Activated CD8-positive, alpha-beta memory T cell treated with anti-CD3 and anti-CD28 coated beads, Interleukin-2, amount 50 U/mL, for 48 hours (primary cell): ENCODE results near the gene SLC2A5.
A peak's percentile ranks its signal among the peaks of the same experiment; 100 is the strongest.
"Not testable (repeated sequence)": the region's sequence is repeated elsewhere in the genome, so short reads cannot be mapped to it uniquely, and the experiment has no call there.

Experiments
- DNase-seq: peaks from one replicate; pipeline ENCODE4 v3.0.0-alpha.2; 2020

SLC2A5 gene, protein sequence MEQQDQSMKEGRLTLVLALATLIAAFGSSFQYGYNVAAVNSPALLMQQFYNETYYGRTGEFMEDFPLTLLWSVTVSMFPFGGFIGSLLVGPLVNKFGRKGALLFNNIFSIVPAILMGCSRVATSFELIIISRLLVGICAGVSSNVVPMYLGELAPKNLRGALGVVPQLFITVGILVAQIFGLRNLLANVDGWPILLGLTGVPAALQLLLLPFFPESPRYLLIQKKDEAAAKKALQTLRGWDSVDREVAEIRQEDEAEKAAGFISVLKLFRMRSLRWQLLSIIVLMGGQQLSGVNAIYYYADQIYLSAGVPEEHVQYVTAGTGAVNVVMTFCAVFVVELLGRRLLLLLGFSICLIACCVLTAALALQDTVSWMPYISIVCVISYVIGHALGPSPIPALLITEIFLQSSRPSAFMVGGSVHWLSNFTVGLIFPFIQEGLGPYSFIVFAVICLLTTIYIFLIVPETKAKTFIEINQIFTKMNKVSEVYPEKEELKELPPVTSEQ

DNA sequence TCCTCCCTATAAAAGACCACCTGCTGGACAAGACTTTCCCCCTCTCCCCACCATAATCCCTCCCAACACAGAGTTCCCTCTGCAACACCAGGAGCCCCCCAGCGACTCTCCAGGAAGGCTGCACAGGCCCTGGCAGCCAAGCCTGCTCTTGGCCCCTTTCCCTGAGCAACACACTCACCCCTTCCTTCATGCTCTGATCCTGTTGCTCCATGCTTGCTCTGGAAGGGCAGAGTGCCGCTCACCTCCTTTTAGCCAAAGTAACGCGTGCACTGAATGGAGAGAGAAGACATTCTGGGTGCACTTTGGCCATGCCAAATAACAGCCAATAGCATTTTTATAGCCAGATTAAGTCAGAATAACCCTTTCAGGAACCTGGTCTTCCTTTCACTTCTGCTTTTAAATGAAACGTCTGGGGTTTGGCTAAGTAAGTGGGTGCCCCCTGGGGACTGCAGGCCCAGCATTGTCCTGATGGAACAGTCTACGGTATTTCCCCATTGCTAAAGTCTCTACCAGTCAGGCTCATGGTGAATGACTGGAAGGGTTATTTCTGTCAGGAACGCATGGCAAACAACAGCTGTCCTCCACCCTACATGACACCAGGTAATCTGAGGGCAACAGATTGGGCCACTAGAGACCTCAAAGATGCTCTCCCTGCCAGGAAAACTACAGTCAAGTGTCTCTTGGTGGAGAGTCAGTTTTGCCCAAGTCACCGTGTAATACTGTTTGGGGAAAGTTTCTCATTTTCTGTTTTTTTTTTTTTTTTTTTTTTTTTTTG is at the start of gene SLC2A5:
TSS of gene SLC2A5 (minus strand) at position 310 of the 775 bp plus-strand sequence. CDS start at position 211, 99 bp downstream.
- DNase-seq: no peak

DNA sequence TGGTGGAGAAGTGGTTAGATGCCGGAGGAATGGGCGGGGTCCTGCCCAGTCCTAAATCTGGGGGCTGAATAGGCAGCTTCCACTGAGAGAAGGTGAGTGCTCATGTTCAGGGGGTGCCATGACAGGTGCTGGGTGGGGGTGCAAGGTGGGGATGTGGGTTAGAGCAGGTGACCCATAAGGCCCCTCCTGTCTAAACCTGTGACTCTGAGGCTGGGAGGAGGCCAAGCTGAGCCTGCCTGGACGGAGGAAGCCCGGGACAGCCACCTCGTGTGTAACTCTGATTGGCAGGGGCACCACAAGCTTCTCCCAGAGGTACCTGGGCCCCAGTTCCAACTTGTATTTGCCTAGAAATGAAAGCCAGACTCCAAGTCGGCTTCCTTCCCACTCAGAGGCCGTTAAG is 48.8 kb upstream of the SLC2A5 start:
- no peak for DNase-seq

DNA sequence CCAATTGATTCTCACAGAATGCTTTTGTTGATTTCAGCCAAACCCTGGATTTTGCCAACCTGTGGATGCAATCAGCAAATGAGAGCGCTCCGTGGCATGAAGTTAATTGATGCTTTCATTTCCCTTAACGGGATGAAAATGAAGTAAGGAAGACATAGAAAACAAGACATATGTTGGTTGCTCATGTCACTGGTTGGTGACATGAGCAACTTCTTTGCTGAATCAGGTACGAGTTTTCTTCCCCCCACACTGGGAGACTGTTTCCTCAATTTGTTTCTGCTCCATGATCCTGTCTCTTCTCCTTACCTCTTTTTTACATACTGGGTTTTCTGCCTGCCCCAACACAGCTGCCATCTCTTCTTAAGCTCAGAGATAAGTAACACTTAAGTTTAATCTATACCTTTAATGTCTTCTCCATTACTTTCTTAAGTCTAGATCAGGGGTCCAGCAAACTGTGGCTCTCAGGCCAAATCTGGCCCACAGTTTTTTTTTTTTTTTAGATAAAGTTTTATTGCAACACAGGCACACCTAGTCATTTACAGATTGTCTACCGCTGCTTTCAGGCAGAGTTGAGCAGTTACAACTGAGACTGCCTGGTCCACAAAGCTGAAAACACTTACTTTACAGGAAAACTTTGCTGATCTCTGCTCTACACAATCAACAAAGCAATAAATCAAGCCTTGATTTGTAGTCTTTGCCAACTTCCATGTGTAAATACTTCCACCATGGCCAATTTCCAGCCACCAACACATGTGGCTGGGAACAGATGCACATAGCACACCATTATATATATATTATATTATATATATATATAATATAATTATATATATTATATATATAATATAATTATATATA is 46.1 kb upstream of the SLC2A5 start:
- no peak for DNase-seq

DNA sequence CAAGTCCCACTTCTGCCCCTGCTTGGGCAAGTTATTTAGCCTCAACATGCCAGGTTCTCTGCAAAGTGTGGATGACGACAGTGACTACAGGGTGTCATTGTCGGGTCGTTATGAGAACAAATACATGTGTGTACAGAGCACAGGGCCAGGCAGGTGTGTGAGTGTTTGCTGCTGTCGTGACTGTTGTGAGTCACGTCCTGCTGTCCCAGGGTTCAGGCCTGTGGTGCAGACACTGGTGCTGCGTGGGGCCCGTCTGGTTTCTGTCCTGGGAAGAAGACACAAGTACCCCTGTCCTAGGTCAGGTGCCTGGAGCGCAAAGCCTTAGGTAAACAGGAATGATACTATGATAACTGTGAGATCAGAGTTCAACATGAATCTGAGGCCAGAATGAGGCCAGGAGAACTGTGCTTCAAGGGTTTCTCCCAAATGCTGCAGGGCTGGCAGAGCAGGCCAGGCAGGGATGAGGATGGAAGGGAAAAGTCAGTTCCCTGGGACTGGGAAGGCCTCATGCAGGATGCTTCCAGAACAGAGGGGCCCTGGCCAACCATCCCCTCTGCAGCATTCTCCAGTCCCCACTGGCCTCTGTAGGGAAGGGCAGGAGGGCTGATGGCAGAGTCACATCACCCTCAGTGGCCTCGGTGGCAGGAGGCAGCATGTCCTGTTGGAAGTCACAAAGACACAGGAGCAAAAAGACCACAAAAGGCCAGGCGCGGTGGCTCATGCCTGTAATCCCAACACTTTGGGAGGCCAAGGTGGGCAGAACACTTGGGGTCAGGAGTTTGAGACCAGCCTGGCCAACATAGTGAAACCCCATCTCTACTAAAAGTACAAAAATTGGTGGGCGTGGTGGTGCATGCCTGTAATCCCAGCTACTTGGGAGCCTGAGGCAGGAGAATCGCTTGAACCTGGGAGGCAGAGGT is 43.8 kb upstream of the SLC2A5 start:
- DNase-seq: no peak

DNA sequence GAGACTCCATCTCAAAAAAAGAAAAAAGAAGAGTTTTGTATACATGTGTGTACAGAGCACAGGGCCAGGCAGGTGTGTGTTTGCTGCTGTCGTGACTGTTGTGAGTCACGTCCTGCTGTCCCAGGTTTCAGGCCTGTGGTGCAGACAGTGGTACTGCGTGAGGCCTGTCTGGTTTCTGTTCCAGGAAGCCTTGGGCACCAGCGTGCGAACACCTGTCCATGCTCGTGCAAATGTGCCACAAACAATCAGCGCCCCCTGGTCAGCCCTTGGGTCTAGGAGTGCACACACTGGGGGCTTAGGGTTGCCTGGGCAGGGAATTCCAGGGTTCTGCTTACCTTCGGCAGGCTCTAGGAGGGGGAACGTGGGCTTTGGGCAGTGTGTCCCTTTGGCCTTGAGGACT is 42.5 kb upstream of the SLC2A5 start:
- DNase-seq: no peak

DNA sequence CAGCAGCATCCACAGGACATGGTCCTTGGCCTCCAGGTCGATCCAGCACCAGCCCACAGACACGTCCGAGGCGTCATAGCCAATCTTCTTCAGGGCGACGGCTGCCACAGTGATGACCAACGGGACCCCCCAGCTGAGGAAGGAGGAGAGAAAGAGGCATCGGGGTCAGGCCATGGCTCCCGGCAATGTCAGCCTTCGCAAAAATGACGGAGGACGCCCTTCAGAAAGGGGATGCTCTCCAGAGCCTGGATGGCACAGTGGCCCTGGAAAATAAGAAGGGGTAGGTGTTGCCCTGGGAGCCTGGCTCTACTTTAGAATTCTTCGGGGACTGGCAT is 41.9 kb upstream of the SLC2A5 start:
- no peak for DNase-seq

DNA sequence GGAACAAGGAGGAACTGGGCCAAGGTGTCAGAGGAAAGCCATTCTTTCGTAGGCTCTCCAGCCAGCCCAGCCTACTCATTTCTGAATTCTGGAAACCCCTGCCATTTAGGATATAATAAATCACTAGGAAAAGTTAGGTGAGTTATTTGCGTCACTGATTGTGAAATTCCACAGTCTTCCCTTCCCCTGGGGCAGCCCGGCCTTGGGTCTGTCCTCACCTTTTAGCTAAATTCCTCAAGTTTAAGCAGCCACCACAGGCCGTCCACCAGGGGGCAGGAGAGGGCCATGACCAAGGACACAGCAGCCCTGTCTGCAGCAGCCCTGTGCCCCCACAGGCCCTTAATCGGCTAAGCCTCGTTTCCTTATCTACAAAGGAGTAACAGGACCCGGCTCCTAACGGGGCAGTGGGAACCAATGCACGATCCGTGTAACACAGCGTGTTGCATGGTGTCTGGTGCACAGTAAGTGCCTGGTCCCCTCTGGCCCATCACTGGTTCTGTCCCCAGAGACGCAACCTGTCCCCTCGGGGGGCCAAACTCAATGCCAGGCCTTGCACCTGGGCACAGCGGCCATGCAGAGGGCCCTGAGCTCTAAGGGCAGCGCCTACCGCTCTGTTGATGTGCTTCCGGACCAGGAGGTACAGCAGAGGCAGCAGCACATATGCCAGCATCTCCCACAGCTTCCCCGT is 41.4 kb upstream of the SLC2A5 start:
- peak; percentile 98 for DNase-seq

DNA sequence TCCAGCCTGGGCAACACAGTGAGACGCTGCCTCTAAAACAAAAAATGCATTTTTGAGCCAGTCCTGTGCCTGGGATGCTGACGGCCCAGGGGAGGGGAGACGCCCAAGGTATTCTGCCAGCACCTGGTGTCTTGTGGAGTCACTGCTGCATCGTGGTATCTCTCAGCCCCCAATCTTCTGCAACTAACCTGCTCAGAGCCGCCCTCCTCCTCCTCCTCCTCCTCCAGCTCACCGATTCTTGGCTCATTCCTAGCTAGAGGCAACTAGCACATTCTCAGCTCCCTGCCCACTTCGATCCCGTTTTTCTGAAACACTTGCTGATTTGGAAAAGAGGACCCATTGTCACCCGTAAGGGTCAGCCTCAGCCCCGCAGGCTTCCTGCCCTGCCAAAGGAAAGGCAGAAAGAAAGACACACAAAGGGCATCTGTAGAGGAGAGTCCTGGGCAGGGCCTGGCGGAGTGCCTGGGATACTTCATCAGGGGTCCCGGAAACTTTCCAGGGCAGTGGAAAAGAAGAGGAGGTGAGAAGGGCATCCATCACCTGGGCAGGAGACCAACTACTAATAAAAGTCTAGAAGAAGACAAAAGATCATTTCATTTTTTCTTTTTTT is 38.7 kb upstream of the SLC2A5 start:
- DNase-seq: no peak

DNA sequence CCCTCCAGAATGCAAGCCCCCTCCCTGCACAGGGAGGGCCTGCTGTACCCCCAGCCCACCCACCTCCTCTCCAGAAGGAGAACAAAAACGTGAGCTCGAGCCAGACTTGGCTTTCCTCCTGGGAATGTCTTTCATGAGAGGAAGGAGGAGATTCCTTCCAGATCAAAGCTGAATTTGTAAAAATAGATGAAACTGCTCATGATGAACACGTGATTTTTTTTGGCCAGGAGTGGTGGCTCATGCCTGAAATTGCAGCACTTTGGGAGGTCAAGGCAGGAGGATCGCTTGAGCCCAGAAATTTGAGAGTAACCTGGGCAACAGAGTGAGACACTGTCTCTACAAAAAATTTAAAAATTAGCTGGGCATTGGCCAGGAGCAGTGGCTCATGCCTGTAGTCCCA is 37.7 kb upstream of the SLC2A5 start:
- no peak for DNase-seq

DNA sequence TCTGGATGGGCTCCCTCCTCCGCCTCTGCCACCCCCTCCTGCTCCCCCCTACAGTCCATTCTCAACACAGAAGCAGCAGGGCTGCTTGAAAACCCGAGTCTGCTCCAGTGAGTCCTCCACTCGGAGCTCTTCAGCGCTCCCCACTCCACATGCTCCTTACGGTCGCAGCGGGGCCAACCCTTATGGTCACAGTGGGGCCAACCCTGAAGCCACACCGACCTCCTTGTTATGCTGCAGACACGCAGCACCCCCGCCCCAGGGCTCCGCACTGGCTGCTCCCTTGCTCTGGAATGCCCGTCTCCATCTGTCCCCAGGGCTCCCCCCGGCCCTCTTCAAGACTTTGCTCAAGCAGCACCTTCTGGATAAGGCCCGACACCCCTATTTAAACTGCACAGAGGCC is 36.9 kb upstream of the SLC2A5 start:
- DNase-seq: no peak

DNA sequence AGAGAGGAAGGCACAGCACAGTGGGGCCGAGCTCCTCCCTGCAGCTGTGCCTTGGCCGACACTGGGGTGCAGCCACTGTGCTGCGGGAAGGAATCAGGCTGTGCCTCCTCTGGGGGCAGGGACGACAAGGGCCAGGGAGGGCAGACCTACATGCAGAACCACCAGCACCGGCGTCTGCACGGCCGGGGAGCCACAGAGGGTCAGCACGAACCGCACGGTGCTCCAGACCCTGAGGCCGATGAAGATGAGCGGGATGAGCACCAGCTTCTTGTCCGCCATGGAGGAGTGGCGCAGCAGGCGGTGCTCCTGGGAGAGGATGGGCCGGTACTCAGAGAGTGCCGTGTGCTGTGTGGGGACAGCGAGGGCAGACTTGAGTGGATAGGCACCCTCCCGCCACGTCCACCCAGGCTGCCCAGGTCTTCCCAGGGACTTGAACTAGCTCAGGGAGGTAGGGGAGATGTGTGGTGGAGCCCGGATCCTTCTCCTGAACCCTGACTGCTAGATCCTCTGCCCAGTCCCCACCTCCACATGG is 36.0 kb upstream of the SLC2A5 start:
- DNase-seq: no peak

DNA sequence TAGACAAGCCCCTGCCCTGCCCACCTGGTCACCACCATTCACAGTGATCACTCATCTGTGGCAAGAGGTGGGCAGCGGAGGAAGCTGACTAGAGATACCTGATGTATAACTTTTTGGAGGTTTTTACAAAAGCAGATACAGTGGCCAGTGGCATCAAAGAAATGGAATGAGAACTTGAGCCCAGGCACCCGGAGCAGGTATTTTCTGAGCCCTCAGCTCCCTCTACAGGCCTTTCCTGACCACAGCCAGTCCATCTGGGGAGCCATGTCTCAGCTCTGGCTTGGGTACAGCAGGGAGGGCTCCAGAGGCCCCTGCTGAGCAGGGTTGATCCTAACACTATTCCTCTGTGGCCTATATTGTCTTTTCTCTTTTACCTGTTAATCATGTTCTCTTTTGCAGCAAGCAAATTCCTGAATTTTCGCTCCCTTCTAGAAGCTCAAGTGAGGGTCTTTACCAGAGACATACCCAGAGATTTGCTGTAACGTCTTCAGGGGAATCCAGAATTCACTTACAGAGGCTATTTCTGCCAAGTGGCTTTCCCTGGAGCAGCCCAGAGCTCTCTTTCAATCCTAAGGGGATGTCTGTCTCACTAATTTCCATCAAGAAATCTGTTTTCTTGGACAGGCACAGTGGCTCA is 32.2 kb upstream of the SLC2A5 start:
- no peak for DNase-seq

DNA sequence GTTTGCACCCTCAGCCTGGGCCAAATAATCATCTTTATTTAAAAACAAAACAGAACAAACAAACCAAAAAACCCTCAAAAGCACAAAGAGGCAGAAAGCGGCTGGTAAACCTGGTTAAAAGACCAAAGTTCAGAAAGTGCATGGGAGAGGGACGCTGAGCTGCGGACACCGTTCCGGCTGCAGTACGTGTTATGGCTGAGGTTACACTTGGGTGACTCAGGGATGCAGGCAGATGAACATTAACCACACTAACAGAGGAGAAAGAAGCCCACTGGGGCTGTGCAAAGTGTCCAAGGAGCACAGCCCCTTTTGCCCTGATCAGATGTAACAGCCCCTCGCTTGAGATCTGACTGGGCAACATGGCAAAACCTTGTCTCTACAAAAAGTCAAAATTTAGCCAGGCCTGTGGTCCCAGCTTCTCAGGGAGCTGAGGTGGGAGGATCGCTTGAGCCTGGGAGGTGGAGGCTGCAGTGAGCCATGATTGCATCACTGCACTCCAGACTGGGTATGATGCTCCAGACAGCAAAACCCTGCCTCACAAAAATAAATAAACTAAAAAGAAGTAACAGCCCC is 31.1 kb upstream of the SLC2A5 start:
- DNase-seq: no peak

DNA sequence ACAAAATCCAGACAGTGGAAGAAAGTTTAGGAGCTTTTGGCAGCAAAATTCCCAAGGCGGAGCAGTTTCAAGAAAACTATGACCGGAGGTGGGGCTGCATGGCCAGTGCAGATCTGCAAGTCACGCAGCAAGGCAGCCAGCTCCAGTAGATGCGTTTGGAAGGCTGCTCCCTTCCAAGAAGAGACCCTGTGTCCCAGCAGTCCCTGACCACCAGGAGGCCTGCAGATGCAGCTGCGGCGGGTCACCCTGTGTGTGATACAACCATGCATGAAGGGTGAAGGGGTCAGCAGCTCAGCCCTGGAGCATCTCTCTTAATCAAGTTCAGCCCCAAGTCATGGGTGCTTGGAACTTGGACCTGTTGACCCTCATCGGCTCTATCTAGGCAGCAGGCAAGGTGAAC is 30.1 kb upstream of the SLC2A5 start:
- no peak for DNase-seq

DNA sequence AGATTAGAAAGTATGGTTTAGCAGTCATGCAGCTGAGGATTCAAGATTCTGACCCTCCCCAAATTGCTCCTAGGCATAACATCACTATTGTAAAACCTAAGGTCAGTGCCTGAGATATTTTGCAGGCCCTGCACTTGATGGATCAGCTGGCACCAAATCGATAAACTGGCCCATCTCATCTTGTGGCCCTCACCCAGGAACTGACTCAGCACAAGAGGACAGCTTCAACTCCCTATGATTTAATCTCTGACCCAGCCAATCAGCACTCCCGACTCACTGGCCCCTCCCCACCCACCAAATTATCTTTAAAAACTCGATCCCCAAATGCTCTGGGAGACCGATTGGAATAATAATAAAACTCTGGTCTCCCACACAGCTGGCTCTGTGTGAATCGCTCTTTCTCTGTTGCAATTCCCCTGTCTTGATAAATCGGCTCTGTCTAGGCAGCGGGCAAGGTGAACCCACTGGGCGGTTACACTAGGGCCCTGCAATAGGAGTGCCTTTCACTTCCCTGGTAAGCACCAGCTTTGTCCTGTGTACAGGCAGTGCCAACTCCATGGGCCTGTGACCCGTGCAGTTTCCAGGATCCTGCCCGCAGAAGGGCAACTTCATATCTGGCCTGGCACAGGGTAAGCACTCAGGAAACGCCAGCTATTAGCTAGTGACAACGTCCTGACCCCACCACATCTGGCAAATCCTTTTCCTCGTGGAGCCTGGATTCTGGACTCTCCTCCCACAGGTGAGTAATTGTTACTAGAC is 28.7 kb upstream of the SLC2A5 start:
- DNase-seq: no peak

DNA sequence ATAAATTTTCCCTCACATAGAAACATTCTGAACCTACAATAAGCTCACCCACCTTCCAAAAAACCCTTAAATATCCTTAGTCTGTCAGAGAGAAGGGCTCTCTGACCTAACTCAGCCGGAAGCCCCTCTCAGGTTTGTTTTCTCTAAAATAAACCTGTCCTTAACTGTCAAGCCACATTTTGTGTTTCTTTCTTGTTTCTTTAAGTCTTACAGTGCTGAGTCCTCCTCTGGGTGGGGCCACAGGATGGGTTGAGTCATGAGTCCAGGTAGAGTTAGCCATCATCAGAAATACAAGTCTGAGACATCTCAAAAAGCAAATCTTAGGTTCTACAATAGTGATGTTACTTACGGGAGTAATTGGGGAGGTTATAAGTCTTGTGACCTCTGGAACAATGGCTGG is 26.4 kb upstream of the SLC2A5 start:
- no peak for DNase-seq

DNA sequence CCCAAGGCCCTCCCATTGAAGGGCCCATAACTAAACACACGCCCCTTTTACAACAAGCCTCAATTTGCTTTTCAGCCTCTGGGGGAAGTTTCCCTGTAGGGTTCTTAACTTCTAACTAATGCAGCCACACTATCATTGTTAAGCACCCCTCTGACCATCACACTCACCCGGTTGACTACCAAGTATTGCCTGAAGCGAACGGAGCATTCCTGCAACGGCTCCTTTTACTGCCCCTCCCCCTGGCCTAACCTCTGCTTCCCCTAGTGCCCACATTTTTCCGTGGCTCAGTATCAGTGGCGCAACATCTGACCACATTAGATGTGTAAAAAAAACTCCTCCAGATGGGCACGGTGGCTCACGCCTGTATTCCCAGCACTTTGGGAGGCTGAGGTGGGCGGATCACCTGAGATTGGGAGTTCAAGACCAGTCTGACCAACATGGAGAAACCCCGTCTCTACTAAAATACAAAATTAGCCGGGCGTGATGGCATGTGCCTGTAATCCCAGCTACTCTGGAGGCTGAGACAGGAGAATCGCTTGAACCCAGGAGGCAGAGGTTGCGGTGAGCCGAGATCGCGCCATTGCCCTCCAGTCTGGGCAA is 24.7 kb upstream of the SLC2A5 start:
- not testable (repeated sequence) for DNase-seq

DNA sequence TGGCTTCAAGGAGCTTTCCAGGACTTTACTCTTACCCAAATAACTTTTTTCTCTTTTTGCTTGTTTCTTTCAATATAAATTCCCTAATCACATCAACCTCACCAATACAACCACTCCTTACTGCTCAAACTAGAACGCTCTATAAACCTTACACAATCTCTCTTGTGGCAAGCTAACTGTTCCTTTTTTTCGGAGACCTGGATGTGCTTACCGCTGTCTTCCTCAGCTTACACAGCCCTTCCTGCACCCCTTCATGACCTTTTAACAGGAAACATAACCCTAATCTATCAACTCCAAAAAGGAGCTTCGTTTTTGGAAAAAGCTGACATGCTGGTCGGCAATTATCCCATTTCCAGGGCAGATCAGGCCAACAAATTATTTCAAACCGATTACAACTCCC is 24.1 kb upstream of the SLC2A5 start:
- DNase-seq: no peak

DNA sequence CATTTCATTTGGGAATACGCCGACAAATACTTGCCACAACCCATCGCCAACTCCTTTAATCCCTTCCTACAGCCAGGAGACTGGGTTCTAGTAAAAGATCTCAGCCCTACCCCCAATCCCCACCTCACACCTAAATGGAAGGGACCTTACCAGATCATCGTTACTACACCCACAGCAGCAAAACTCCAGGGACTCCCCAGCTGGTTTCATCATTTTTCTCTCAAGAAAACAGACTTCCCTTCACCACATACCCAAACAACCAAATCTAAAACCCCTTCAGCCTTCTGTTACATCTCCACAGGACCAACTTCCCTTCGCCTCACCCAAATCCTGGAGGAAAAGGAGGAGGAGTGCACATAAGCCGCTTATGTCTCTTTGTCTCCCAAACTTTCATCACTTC is 23.7 kb upstream of the SLC2A5 start:
- no peak for DNase-seq
